Large intestine (tissue), 3 donors: ENCODE measurements around the gene SAMD1. TPM values are rescaled to one million over a fixed set of nuclear protein-coding genes. Genes with fewer than 3 reads are reported as not detected.

Experiments used
- DNase-seq, 2 donors: peaks; one replicate each; pipeline versions ENCODE4 v3.0.0 to v3.0.0-alpha.2; 2013
- H3K27ac ChIP-seq: one replicate; pipeline ENCODE4 v1.5.1; 2013; ENCODE audit warnings: low read length
- H3K27me3 ChIP-seq: 2 replicates; pipeline ENCODE4 v1.6.1; 2013; ENCODE audit warnings: low read length; ENCODE audit not compliant: control insufficient read depth, insufficient read depth
- H3K36me3 ChIP-seq: 2 replicates; pipeline ENCODE4 v1.6.1; 2013; ENCODE audit warnings: low read length; ENCODE audit not compliant: control insufficient read depth, insufficient read depth
- H3K4me1 ChIP-seq: one replicate; pipeline ENCODE4 v1.6.1; 2013; ENCODE audit warnings: low read length; ENCODE audit not compliant: control insufficient read depth, insufficient read depth
- H3K4me3 ChIP-seq: one replicate; pipeline ENCODE4 v1.5.1; 2013; ENCODE audit warnings: low read length
- H3K9me3 ChIP-seq: one replicate; pipeline ENCODE4 v1.6.1; 2013; ENCODE audit warnings: mild to moderate bottlenecking, low read depth, low read length, moderate library complexity; ENCODE audit not compliant: control insufficient read depth
- WGBS: methylation state at CpG from one replicate; pipeline ENCODE4 v1.1.5; 2013; ENCODE audit warnings: low lambda C conversion rate; ENCODE audit not compliant: insufficient coverage; 5-methylcytosine and 5-hydroxymethylcytosine counted together
- polyA plus RNA-seq: library from polyadenylated mRNA; unstranded; fragments of 120-200 nt; gene quantifications from one replicate; pipeline ENCODE4 v1.2.1, GENCODE V29; 2013

SAMD1 gene
- polyA plus RNA-seq, 1 donor = 40.1 TPM

GRCh38 chr19:14059652-14060155 lies 30.8 kb downstream of the SAMD1 start:
- Histone ChIP-seq H3K27me3 (peaks cover 23% of the 10 kb centered on the region), H3K27ac (no peak overlapping the region), H3K36me3 (no peaks in the 10 kb centered on the region), H3K9me3 (peaks cover 2% of the 10 kb centered on the region), H3K4me1 (peaks cover 27% of the 10 kb centered on the region), H3K4me3 (no peak overlapping the region)
- no CpG with 5 or more reads among the region's 8 CpGs for WGBS
- DNase-seq = peak; percentile 75 to 78

- Histone ChIP-seq H3K4me1 (peaks cover 27% of the 10 kb centered on the region), H3K27me3 (peaks cover 23% of the 10 kb centered on the region), H3K4me3 (no peak overlapping the region), H3K27ac (no peak overlapping the region), H3K9me3 (peaks cover 2% of the 10 kb centered on the region), H3K36me3 (no peaks in the 10 kb centered on the region)
- DNase-seq = no peak
- no CpG with 5 or more reads among the region's 15 CpGs for WGBS
Observed at GRCh38 chr19:14059093-14059480, 31.5 kb downstream of the SAMD1 start.

GRCh38 chr19:14058182-14059092 lies 32.1 kb downstream of the SAMD1 start:
- no peak for DNase-seq
- 40% methylated on average over 10 of the region's 17 CpGs for WGBS
- Histone ChIP-seq H3K36me3 (no peaks in the 10 kb centered on the region), H3K4me3 (no peak overlapping the region), H3K4me1 (peaks cover 27% of the 10 kb centered on the region), H3K9me3 (peaks cover 4% of the 10 kb centered on the region), H3K27me3 (peaks cover 23% of the 10 kb centered on the region), H3K27ac (no peak overlapping the region)

DNA sequence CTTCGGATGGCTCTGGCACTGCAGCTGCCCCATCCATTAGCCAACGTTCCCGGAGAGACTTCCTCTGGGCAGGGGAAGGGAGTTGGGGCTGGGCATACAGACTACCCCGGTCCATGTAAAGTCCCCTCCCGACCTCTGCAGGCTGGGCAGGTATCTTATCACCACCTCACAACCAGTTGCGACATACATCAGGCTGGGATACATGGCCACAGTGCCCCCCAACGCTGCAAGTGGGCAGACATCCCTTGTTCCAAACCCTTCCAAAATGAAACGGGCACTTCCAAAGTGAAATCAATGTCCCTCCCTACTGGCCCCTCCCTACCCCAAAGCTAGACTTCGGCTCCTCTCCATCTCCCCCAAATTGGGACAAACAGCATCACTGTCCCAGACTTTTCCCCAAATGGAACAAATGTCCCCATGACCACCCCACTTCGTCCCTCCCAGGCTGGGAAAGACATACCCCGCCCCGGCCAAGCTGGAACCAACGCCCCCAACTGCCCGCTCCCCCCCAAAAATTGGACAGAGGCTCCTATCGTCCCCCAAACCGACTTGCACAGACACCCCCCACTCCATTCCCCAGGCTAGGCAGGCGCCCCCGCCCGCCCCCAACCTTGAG lies 33.7 kb downstream of the SAMD1 start:
- DNase-seq = no peak
- Histone ChIP-seq H3K36me3 (peaks cover 3% of the 10 kb centered on the region), H3K27me3 (peaks cover 23% of the 10 kb centered on the region), H3K4me3 (no peak overlapping the region), H3K9me3 (peaks cover 7% of the 10 kb centered on the region), H3K4me1 (peaks cover 22% of the 10 kb centered on the region), H3K27ac (no peak overlapping the region)
- WGBS = no CpG with 5 or more reads among the region's 19 CpGs

DNA sequence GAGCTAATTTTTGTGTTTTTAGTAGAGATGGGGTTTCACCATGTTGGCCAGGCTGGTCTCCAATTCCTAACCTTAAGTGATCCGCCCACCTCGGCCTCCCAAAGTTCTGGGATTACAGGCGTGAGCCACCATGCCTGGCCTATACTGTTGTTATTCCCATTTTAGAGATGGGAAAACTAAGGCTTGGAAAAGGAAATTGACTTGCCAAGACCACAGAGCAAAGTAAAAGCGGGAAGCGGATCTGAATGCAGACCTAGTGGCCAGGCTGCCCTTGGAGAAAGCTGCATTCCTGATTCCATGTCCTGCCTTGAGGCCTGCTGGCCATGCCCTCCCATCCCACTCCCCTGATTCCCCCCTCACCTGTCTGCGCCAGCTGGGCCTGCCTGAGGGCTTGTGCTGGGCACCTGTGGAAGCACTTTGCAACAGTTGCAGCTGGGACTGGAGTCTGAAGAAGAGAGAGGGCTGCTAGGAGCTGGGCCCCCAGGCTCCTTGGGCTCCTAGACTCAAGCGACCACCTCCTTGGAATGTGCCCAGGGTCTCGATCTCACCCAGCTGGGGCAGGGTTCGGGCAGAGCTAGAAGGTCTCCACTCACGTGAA lies 34.4 kb downstream of the SAMD1 start:
- Histone ChIP-seq H3K9me3 (peaks cover 7% of the 10 kb centered on the region), H3K27ac (no peak overlapping the region), H3K4me3 (no peak overlapping the region), H3K4me1 (peaks cover 16% of the 10 kb centered on the region), H3K36me3 (peaks cover 3% of the 10 kb centered on the region), H3K27me3 (peaks cover 23% of the 10 kb centered on the region)
- no CpG with 5 or more reads among the region's 10 CpGs for WGBS
- no peak for DNase-seq

DNA sequence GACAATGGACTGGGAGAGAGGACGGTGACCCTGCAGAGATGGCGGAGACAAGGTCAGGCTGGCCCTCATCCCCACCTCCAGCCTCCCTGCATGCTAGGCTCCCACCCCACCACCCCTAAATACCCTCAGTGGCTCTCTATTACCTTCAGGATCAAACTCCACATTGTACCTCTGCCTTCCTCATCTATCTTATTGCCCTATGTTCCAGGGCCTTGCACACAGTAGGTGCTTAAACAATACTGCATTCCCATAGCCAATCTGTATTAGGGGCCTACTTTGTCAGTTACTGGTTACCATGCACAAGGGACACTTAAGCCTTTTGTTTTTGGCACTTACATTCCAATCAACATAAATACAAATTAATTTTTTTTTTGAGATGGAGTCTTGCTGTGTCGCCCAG lies 35.2 kb downstream of the SAMD1 start:
- no peak for DNase-seq
- 80% methylated on average over 1 of the region's 3 CpGs for WGBS
- H3K27ac ChIP-seq = no peak overlapping the region
- peaks cover 13% of the 10 kb centered on the region for H3K4me1 ChIP-seq
- H3K9me3 ChIP-seq = peaks cover 7% of the 10 kb centered on the region
- H3K4me3 ChIP-seq = no peak overlapping the region
- H3K27me3 ChIP-seq = peaks cover 23% of the 10 kb centered on the region
- peaks cover 5% of the 10 kb centered on the region for H3K36me3 ChIP-seq

GRCh38 chr19:14054721-14055120 lies 35.8 kb downstream of the SAMD1 start:
- no CpG with 5 or more reads among the region's 11 CpGs for WGBS
- Histone ChIP-seq H3K4me1 (peaks cover 8% of the 10 kb centered on the region), H3K36me3 (peaks cover 5% of the 10 kb centered on the region), H3K27ac (no peak overlapping the region), H3K27me3 (peaks cover 23% of the 10 kb centered on the region), H3K9me3 (peaks cover 7% of the 10 kb centered on the region), H3K4me3 (no peak overlapping the region)
- no peak for DNase-seq

DNA sequence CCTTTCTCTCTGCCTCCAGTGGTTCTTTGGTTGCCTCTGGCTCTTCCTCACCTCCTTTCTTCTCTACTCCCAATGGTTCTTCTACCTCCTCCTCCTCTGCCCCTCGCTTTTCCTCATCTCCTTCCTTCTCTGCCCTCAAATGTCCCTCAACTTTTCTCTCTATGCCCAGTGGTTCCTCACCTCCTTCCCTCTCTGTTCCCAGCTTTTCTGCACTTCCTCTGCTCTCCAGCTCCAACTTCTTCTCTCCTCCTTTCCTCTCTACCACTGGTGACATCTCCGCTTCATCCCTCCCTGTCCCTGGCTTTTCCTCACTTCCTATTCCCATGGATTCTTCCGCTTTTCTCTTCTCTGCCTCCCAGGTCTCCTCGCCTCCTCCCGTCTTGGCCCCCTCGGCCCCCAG lies 36.5 kb downstream of the SAMD1 start:
- WGBS = 82% methylated on average over 5 of the region's 6 CpGs
- peaks cover 7% of the 10 kb centered on the region for H3K9me3 ChIP-seq
- no peak overlapping the region for H3K27ac ChIP-seq
- no peak for DNase-seq
- peaks cover 2% of the 10 kb centered on the region for H3K4me1 ChIP-seq
- H3K4me3 ChIP-seq = no peak overlapping the region
- H3K36me3 ChIP-seq = peaks cover 5% of the 10 kb centered on the region
- peaks cover 16% of the 10 kb centered on the region for H3K27me3 ChIP-seq

- Histone ChIP-seq H3K27me3 (peaks cover 10% of the 10 kb centered on the region), H3K4me3 (no peak overlapping the region), H3K4me1 (no peaks in the 10 kb centered on the region), H3K36me3 (peaks cover 5% of the 10 kb centered on the region), H3K27ac (no peak overlapping the region), H3K9me3 (peaks cover 5% of the 10 kb centered on the region)
- no CpG with 5 or more reads among the region's 11 CpGs for WGBS
- DNase-seq = no peak
Observed at GRCh38 chr19:14053500-14053899, 37.1 kb downstream of the SAMD1 start.

GRCh38 chr19:14053032-14053431 lies 37.5 kb downstream of the SAMD1 start:
- Histone ChIP-seq H3K4me3 (no peak overlapping the region), H3K27me3 (peaks cover 6% of the 10 kb centered on the region), H3K36me3 (peaks cover 5% of the 10 kb centered on the region), H3K9me3 (peaks cover 5% of the 10 kb centered on the region), H3K27ac (no peak overlapping the region), H3K4me1 (no peaks in the 10 kb centered on the region)
- no CpG with 5 or more reads among the region's 3 CpGs for whole genome bisulfite sequencing
- no peak for DNase-seq
